Occipital lobe (tissue), 1 donor: Measurements from ENCODE around the gene HOOK1. TPM values are rescaled to one million over a fixed set of nuclear protein-coding genes. Genes with fewer than 3 reads are reported as not detected.

Source experiments
- total RNA-seq: library from RNA; depleted of rRNA; stranded (reverse); fragments of >200 nt; gene quantifications from one replicate; pipeline ENCODE4 v1.2.3, GENCODE V29; 2014

The HOOK1 gene
- total RNA-seq, 1 donor from 2014 or later, result 16.8 TPM

Other genes starting within 250 kb of the HOOK1 start
- 0.47 TPM for gene CYP2J2, start 111.8 kb downstream of the HOOK1 start, total RNA-seq